ENCODE results near the gene CCDC91. TPM values are rescaled to one million over a fixed set of nuclear protein-coding genes. Genes with fewer than 3 reads are reported as not detected.
"Not testable (repeated sequence)": the region's sequence is repeated elsewhere in the genome, so short reads cannot be mapped to it uniquely, and the experiment has no call there.

The CCDC91 gene
- total and polyA plus RNA-seq, 2 donors, result 34.7 to 60.2 TPM

GRCh38 chr12:28192125-28192524, 1.9 kb downstream of the CCDC91 start:
- WGBS, result 87% methylated on average over 2 of the region's 2 CpGs
- Histone ChIP-seq H3K27ac (ENCODE audit: low read depth in 1 of 2, low read length in 1 of 2) (no peak overlapping the region), H3K4me3 (ENCODE audit: low read length in 2 of 2) (no peak overlapping the region), H3K4me1 (ENCODE audit: control insufficient read depth in 2 of 2, insufficient read depth in 2 of 2, low read length in 2 of 2) (peaks cover 6 to 13% of the 10 kb centered on the region in 2 donors), H3K36me3 (ENCODE audit: control insufficient read depth in 2 of 2, insufficient read depth in 2 of 2, low read length in 1 of 2) (peaks cover 0 to 5% of the 10 kb centered on the region in 2 donors), H3K9me3 (ENCODE audit: control insufficient read depth in 2 of 2, insufficient read depth in 1 of 2, low read length in 1 of 2) (peaks cover 0 to 13% of the 10 kb centered on the region in 2 donors), H3K27me3 (ENCODE audit: control insufficient read depth in 2 of 2, insufficient read depth in 1 of 2, low read length in 1 of 2) (no peaks in the 10 kb centered on the region)
- no peak for DNase-seq (ENCODE audit: low read depth in 6 of 9, low spot score in 9 of 9)

- H3K4me1 ChIP-seq (ENCODE audit: control insufficient read depth in 2 of 2, insufficient read depth in 2 of 2, low read length in 2 of 2), result peaks cover 6 to 13% of the 10 kb centered on the region in 2 donors
- WGBS, result over 99% methylated on average over 12 of the region's 12 CpGs
- H3K9me3 ChIP-seq (ENCODE audit: control insufficient read depth in 2 of 2, insufficient read depth in 1 of 2, low read length in 1 of 2), result peaks cover 0 to 13% of the 10 kb centered on the region in 2 donors
- not testable (repeated sequence) for H3K27ac ChIP-seq (ENCODE audit: low read depth in 1 of 2, low read length in 1 of 2); H3K36me3 ChIP-seq (ENCODE audit: control insufficient read depth in 2 of 2, insufficient read depth in 2 of 2, low read length in 1 of 2); H3K27me3 ChIP-seq (ENCODE audit: control insufficient read depth in 2 of 2, insufficient read depth in 1 of 2, low read length in 1 of 2); H3K4me3 ChIP-seq (ENCODE audit: low read length in 2 of 2); DNase-seq (ENCODE audit: low read depth in 6 of 9, low spot score in 9 of 9)
Measured at GRCh38 chr12:28194621-28195020, 4.4 kb downstream of the CCDC91 start.

GRCh38 chr12:28201136-28201535, 10.9 kb downstream of the CCDC91 start:
- not testable (repeated sequence) for H3K27me3 ChIP-seq (ENCODE audit: control insufficient read depth in 2 of 2, insufficient read depth in 1 of 2, low read length in 1 of 2); H3K36me3 ChIP-seq (ENCODE audit: control insufficient read depth in 2 of 2, insufficient read depth in 2 of 2, low read length in 1 of 2); H3K27ac ChIP-seq (ENCODE audit: low read depth in 1 of 2, low read length in 1 of 2); H3K9me3 ChIP-seq (ENCODE audit: control insufficient read depth in 2 of 2, insufficient read depth in 1 of 2, low read length in 1 of 2); H3K4me3 ChIP-seq (ENCODE audit: low read length in 2 of 2); DNase-seq (ENCODE audit: low read depth in 6 of 9, low spot score in 9 of 9); H3K4me1 ChIP-seq (ENCODE audit: control insufficient read depth in 2 of 2, insufficient read depth in 2 of 2, low read length in 2 of 2)
- 98% methylated on average over 30 of the region's 30 CpGs for WGBS

- DNase-seq (ENCODE audit: low read depth in 6 of 9, low spot score in 9 of 9), result no peak
- H3K36me3 ChIP-seq (ENCODE audit: control insufficient read depth in 2 of 2, insufficient read depth in 2 of 2, low read length in 1 of 2), result peaks cover 0 to 3% of the 10 kb centered on the region in 2 donors
- H3K27me3 ChIP-seq (ENCODE audit: control insufficient read depth in 2 of 2, insufficient read depth in 1 of 2, low read length in 1 of 2), result no peaks in the 10 kb centered on the region
- WGBS, result 98% methylated on average over 1 of the region's 1 CpG
- no peaks in the 10 kb centered on the region for H3K4me1 ChIP-seq (ENCODE audit: control insufficient read depth in 2 of 2, insufficient read depth in 2 of 2, low read length in 2 of 2)
- no peak overlapping the region for H3K27ac ChIP-seq (ENCODE audit: low read depth in 1 of 2, low read length in 1 of 2)
- no peak overlapping the region for H3K4me3 ChIP-seq (ENCODE audit: low read length in 2 of 2)
- H3K9me3 ChIP-seq (ENCODE audit: control insufficient read depth in 2 of 2, insufficient read depth in 1 of 2, low read length in 1 of 2), result no peaks in the 10 kb centered on the region
Measured at GRCh38 chr12:28202374-28203130, 12.3 kb downstream of the CCDC91 start.

- H3K9me3 ChIP-seq (ENCODE audit: control insufficient read depth in 2 of 2, insufficient read depth in 1 of 2, low read length in 1 of 2), result peaks cover 2 to 4% of the 10 kb centered on the region in 2 donors
- DNase-seq (ENCODE audit: low read depth in 6 of 9, low spot score in 9 of 9), result no peak
- H3K36me3 ChIP-seq (ENCODE audit: control insufficient read depth in 2 of 2, insufficient read depth in 2 of 2, low read length in 1 of 2), result peaks cover 7 to 8% of the 10 kb centered on the region in 2 donors
- no peaks in the 10 kb centered on the region for H3K27me3 ChIP-seq (ENCODE audit: control insufficient read depth in 2 of 2, insufficient read depth in 1 of 2, low read length in 1 of 2)
- H3K4me1 ChIP-seq (ENCODE audit: control insufficient read depth in 2 of 2, insufficient read depth in 2 of 2, low read length in 2 of 2), result no peaks in the 10 kb centered on the region
- no peak overlapping the region for H3K27ac ChIP-seq (ENCODE audit: low read depth in 1 of 2, low read length in 1 of 2)
- WGBS, result 95% methylated on average over 1 of the region's 1 CpG
- H3K4me3 ChIP-seq (ENCODE audit: low read length in 2 of 2), result no peak overlapping the region
Measured at GRCh38 chr12:28209782-28210181, 19.5 kb downstream of the CCDC91 start.

GRCh38 chr12:28212182-28212581, 21.9 kb downstream of the CCDC91 start:
- Histone ChIP-seq H3K4me3 (ENCODE audit: low read length in 2 of 2) (no peak overlapping the region), H3K27me3 (ENCODE audit: control insufficient read depth in 2 of 2, insufficient read depth in 1 of 2, low read length in 1 of 2) (no peaks in the 10 kb centered on the region), H3K9me3 (ENCODE audit: control insufficient read depth in 2 of 2, insufficient read depth in 1 of 2, low read length in 1 of 2) (peaks cover 2 to 4% of the 10 kb centered on the region in 2 donors), H3K4me1 (ENCODE audit: control insufficient read depth in 2 of 2, insufficient read depth in 2 of 2, low read length in 2 of 2) (no peaks in the 10 kb centered on the region), H3K36me3 (ENCODE audit: control insufficient read depth in 2 of 2, insufficient read depth in 2 of 2, low read length in 1 of 2) (peaks cover 7 to 8% of the 10 kb centered on the region in 2 donors), H3K27ac (ENCODE audit: low read depth in 1 of 2, low read length in 1 of 2) (no peak overlapping the region)
- no peak for DNase-seq (ENCODE audit: low read depth in 6 of 9, low spot score in 9 of 9)
- 95% methylated on average over 3 of the region's 3 CpGs for WGBS

GRCh38 chr12:28215021-28215420, 24.8 kb downstream of the CCDC91 start:
- H3K4me1 ChIP-seq (ENCODE audit: control insufficient read depth in 2 of 2, insufficient read depth in 2 of 2, low read length in 2 of 2), result no peaks in the 10 kb centered on the region

GRCh38 chr12:28216016-28216415, 25.8 kb downstream of the CCDC91 start:
- no peak overlapping the region for H3K27ac ChIP-seq (ENCODE audit: low read depth in 1 of 2, low read length in 1 of 2)
- no peaks in the 10 kb centered on the region for H3K27me3 ChIP-seq (ENCODE audit: control insufficient read depth in 2 of 2, insufficient read depth in 1 of 2, low read length in 1 of 2)
- peaks cover 2 to 3% of the 10 kb centered on the region in 2 donors for H3K36me3 ChIP-seq (ENCODE audit: control insufficient read depth in 2 of 2, insufficient read depth in 2 of 2, low read length in 1 of 2)
- DNase-seq (ENCODE audit: low read depth in 6 of 9, low spot score in 9 of 9), result no peak
- no peaks in the 10 kb centered on the region for H3K4me1 ChIP-seq (ENCODE audit: control insufficient read depth in 2 of 2, insufficient read depth in 2 of 2, low read length in 2 of 2)
- H3K9me3 ChIP-seq (ENCODE audit: control insufficient read depth in 2 of 2, insufficient read depth in 1 of 2, low read length in 1 of 2), result no peaks in the 10 kb centered on the region
- WGBS, result 97% methylated on average over 2 of the region's 2 CpGs
- H3K4me3 ChIP-seq (ENCODE audit: low read length in 2 of 2), result no peak overlapping the region

More at GRCh38 chr12:28215021-28215420, 24.8 kb downstream of the CCDC91 start:
- H3K36me3 ChIP-seq (ENCODE audit: control insufficient read depth in 2 of 2, insufficient read depth in 2 of 2, low read length in 1 of 2), result peaks cover 5 to 7% of the 10 kb centered on the region in 2 donors
- no peak overlapping the region for H3K4me3 ChIP-seq (ENCODE audit: low read length in 2 of 2)
- H3K9me3 ChIP-seq (ENCODE audit: control insufficient read depth in 2 of 2, insufficient read depth in 1 of 2, low read length in 1 of 2), result no peaks in the 10 kb centered on the region
- H3K27me3 ChIP-seq (ENCODE audit: control insufficient read depth in 2 of 2, insufficient read depth in 1 of 2, low read length in 1 of 2), result no peaks in the 10 kb centered on the region
- H3K27ac ChIP-seq (ENCODE audit: low read depth in 1 of 2, low read length in 1 of 2), result no peak overlapping the region
- no peak for DNase-seq (ENCODE audit: low read depth in 6 of 9, low spot score in 9 of 9)

GRCh38 chr12:28217805-28218204, 27.5 kb downstream of the CCDC91 start:
- no peaks in the 10 kb centered on the region for H3K9me3 ChIP-seq (ENCODE audit: control insufficient read depth in 2 of 2, insufficient read depth in 1 of 2, low read length in 1 of 2)
- H3K27me3 ChIP-seq (ENCODE audit: control insufficient read depth in 2 of 2, insufficient read depth in 1 of 2, low read length in 1 of 2), result no peaks in the 10 kb centered on the region
- H3K36me3 ChIP-seq (ENCODE audit: control insufficient read depth in 2 of 2, insufficient read depth in 2 of 2, low read length in 1 of 2), result no peaks in the 10 kb centered on the region
- DNase-seq (ENCODE audit: low read depth in 6 of 9, low spot score in 9 of 9), result no peak
- no peak overlapping the region for H3K4me3 ChIP-seq (ENCODE audit: low read length in 2 of 2)
- H3K27ac ChIP-seq (ENCODE audit: low read depth in 1 of 2, low read length in 1 of 2), result no peak overlapping the region
- WGBS, result 91% methylated on average over 2 of the region's 2 CpGs
- H3K4me1 ChIP-seq (ENCODE audit: control insufficient read depth in 2 of 2, insufficient read depth in 2 of 2, low read length in 2 of 2), result no peaks in the 10 kb centered on the region

Data from thymus (tissue), 11 donors.